ENCODE data around the gene HMGCR.

HMGCR gene

DNA sequence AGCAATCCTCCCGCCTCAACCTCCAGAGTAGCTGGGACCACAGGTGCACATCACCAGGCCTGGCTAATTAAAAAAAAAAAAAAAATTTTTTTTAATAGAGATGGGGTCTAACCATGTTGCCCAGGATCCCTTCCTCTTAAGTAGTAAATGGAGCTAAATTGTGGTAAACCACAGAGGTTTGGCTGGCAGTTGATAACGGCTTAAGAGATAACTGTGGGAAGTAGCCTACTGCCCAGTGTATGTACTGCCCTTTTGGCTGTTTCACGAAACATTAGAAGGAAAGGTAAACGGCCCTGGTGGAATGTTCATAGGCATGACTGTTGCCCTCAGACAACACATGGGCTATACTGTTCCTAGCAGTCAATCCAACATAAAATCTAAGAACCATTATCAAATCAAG, 44.4 kb downstream of the HMGCR start:
- DNase-seq (ENCODE audit: low spot score), result no peak

DNA sequence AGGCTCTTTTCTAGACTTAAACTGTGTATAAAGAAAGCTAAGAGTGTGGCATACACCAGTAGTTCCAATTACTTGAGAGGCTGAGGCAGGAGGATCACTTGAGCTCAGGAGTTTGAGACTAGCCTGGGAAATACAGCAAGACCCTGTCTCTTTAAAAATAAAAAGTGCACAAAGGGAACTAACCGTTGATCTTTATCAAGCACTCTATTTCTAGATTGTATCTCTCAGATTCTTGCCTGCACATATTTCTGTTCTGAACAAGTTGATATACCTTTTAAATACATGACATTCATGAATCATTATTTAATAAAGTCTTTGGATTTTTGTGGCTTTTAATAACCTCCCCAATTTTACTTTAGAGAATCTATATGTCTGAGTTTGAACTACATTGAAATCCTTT, 47.2 kb downstream of the HMGCR start:
- DNase-seq (ENCODE audit: low spot score), result no peak

DNA sequence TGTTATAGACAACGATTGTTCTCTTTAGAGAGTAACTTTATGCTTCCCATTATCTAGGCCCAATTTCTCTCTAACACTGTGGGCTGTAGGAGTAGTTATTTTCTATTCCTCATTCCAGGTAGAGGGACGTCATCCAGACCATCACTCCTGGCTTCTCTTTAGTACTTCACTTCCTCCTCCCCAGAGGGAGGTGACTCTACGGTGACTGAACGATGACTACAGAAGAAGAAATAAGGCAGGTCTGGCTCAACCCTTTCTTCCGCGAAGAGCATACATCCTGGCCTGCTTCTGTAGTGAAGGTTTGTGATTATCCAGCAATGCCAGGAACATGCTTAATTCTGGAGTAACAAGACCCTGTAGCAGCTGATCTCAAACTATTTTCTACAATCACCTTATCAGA, 50.8 kb downstream of the HMGCR start:
- DNase-seq (ENCODE audit: low spot score), result no peak

DNA sequence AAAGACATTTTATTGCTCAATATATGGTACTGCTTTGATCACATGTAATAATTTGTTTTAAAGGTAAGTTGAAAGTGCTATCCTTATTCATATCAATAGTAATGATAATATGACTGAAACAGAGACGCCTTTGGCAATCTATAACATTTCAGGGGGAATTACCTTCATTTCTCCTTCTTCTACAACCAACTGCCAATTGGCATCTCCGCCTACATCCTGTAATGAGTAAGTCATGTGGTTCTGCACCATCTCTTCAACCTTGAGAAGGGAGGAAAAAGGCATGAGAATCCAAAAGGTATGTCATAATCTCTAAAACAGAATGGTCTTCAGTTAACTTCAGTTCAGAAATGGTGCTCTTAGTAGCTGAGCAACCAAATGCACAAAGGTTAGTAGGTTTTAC, 52.4 kb downstream of the HMGCR start:
- DNase-seq (ENCODE audit: low spot score), result no peak

DNA sequence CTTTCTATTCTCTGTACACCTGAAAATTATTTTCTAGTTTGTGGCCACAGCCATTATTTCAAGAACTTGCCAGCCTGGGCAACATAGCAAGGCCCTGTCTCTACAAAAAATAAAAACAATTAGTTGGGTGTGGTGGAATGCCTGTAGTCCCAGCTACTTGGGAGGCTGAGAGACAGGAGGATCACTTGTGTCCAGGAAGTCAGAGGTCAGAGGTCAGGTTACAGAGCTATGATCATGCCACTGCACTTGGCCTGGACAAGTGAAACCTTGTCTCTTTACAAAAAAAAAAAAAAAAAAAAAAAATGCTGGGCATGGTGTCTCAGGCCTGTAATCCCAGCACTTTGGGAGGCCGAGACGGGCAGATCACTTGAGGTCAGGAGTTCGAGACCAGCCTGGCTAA, 58.3 kb downstream of the HMGCR start:
- DNase-seq (ENCODE audit: low spot score), result no peak

DNA sequence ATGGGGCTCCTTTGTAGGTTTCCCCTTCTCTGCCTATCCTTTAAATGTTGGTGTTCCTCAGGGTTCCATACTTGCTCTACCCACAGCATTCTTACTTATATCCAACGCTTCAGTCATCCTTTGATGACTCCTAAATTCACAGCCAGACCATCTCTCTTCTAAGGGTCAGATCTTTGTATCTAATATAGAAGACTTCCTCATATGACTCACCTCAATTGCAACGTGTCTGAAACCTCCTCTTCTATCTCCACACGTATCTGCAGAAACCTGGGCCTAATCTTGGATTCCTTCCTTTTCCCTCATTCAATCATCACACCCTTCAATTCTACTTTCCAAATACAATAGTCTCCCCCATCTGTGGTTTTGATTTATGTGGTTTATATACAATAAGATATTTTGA, 68.3 kb downstream of the HMGCR start:
- DNase-seq (ENCODE audit: low spot score), result no peak
